GM18498 (cell line): ENCODE measurements around the gene PBOV1.
"Not testable (repeated sequence)": the region's sequence is repeated elsewhere in the genome, so short reads cannot be mapped to it uniquely, and the experiment has no call there.

Experiments
- ATAC-seq: cut with Tn5 transposase; IDR thresholded peaks from one replicate; pipeline ENCODE4 v1.9.1; 2021; ENCODE audit warnings: mild to moderate bottlenecking, moderate library complexity; ENCODE audit not compliant: unreplicated experiment

Gene PBOV1

GRCh38 chr6:138239774-138240173, 21.5 kb upstream of the PBOV1 start:
- no peak for ATAC-seq

- no peak for ATAC-seq
Measured at GRCh38 chr6:138238368-138238767, 20.1 kb upstream of the PBOV1 start.

- no peak for ATAC-seq
Measured at GRCh38 chr6:138237463-138237862, 19.2 kb upstream of the PBOV1 start.

- ATAC-seq, result no peak
Measured at GRCh38 chr6:138235693-138236092, 17.4 kb upstream of the PBOV1 start.

GRCh38 chr6:138235205-138235604, 16.9 kb upstream of the PBOV1 start:
- ATAC-seq, result no peak

GRCh38 chr6:138234363-138234762, 16.1 kb upstream of the PBOV1 start:
- no peak for ATAC-seq

GRCh38 chr6:138231381-138231886, 13.1 kb upstream of the PBOV1 start:
- no peak for ATAC-seq

- ATAC-seq, result no peak
Measured at GRCh38 chr6:138230759-138231380, 12.6 kb upstream of the PBOV1 start.

GRCh38 chr6:138230221-138230620, 11.9 kb upstream of the PBOV1 start:
- no peak for ATAC-seq

GRCh38 chr6:138229663-138230179, 11.4 kb upstream of the PBOV1 start:
- no peak for ATAC-seq

- no peak for ATAC-seq
Measured at GRCh38 chr6:138229072-138229471, 10.8 kb upstream of the PBOV1 start.

- ATAC-seq, result no peak
Measured at GRCh38 chr6:138227316-138227781, 9.1 kb upstream of the PBOV1 start.

GRCh38 chr6:138226700-138227315, 8.5 kb upstream of the PBOV1 start:
- ATAC-seq, result no peak

- ATAC-seq, result no peak
Measured at GRCh38 chr6:138225953-138226352, 7.7 kb upstream of the PBOV1 start.

- ATAC-seq, result no peak
Measured at GRCh38 chr6:138222901-138223546, 4.7 kb upstream of the PBOV1 start.

GRCh38 chr6:138219901-138220300, 1.6 kb upstream of the PBOV1 start:
- no peak for ATAC-seq

- ATAC-seq, result no peak
Measured at GRCh38 chr6:138219398-138219797, 1.1 kb upstream of the PBOV1 start.

- ATAC-seq, result no peak
Measured at GRCh38 chr6:138215093-138215782, 3.1 kb downstream of the PBOV1 start.

GRCh38 chr6:138212530-138212929, 5.8 kb downstream of the PBOV1 start:
- not testable (repeated sequence) for ATAC-seq

- ATAC-seq, result no peak
Measured at GRCh38 chr6:138211601-138212000, 6.7 kb downstream of the PBOV1 start.

- ATAC-seq, result no peak
Measured at GRCh38 chr6:138211048-138211581, 7.2 kb downstream of the PBOV1 start.
